ENCODE measurements around the gene KDM1A. TPM values are rescaled to one million over a fixed set of nuclear protein-coding genes. Genes with fewer than 3 reads are reported as not detected.

The KDM1A gene
- total RNA-seq, 2 experiments from 2014 or later: 55.2 to 57.0 TPM

DNA sequence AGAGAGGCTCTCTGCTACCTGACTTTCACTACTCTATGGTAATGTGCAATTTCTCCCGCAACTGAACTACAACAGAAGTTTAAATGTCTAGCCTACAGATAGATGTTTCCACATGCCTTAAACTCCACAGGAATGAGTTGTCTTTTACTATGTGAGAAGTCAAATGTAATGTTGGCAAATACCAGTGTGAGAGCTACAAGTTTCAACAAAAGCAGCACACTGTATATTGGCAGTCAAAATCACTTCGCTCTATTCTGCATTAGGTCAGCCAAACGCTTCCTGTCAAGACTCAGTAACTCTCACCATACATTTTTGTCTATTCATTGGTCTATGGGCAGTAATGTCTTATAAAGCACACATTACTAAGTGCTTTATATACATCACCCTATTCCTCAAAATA lies 107.5 kb downstream of the KDM1A start:
- POLR2A ChIA-PET: interaction anchor here (0.6 kb wide), 1 partner anchor 66 kb away, joined by 3 read pairs; no protein-coding TSS in a partner anchor
- no peaks in the 10 kb centered on the region for H3K9me3 Mint-ChIP-seq
- H3K4me1 Mint-ChIP-seq: peaks cover 24% of the 10 kb centered on the region
- H3K27ac Mint-ChIP-seq: no peak overlapping the region
- DNase-seq (no peak), ATAC-seq (ENCODE audit: low read depth) (no peak)
- no peak overlapping the region for H3K4me3 Mint-ChIP-seq
- peaks cover 5% of the 10 kb centered on the region for H3K36me3 Mint-ChIP-seq
- no peaks in the 10 kb centered on the region for H3K27me3 Mint-ChIP-seq

DNA sequence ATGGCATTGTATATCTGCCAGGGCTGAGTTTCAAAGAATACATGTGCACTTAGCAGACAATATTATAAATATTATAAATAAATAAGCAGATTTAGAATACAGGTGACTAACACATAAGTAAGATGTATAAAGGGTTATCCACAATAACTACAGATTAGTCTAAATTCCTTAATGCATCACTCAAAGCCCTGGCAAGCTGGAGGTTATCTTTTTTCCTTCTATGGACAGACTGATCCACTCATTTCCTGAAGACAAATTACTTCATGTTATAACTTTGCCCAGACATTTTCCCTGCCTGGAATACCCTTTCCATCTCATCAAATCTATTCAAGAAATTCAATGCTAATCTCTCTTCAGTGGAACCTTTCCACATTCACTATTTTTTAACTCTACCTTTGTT lies 110.6 kb downstream of the KDM1A start:
- ATAC-seq (ENCODE audit: low read depth): no peak
- no peak overlapping the region for H3K27ac Mint-ChIP-seq
- no peak for DNase-seq
- H3K4me3 Mint-ChIP-seq: no peak overlapping the region
- no peaks in the 10 kb centered on the region for H3K27me3 Mint-ChIP-seq
- peaks cover 14% of the 10 kb centered on the region for H3K4me1 Mint-ChIP-seq
- H3K9me3 Mint-ChIP-seq: no peaks in the 10 kb centered on the region
- POLR2A ChIA-PET: no interaction called here
- H3K36me3 Mint-ChIP-seq: peaks cover 5% of the 10 kb centered on the region

DNA sequence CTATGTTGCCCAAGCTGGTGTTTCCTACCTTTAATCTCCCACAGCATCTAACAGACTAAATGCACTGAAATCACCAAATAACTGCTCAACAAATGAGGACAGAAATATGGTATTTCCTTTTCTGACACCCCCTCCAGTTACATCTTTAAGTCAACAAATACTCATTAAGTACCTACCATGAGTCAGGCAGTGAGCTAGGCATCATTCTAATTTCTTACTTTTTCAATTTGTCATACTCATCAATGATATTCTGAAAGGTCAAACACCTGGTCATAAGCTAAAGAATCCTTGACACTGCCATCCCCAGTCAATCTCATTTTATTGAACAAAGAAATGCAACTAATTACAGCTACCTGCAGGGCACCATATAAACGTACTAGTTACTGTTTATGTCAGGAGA lies 112.8 kb downstream of the KDM1A start:
- ATAC-seq (ENCODE audit: low read depth): no peak
- no peak overlapping the region for H3K27ac Mint-ChIP-seq
- H3K27me3 Mint-ChIP-seq: no peaks in the 10 kb centered on the region
- POLR2A ChIA-PET: no interaction called here
- H3K4me3 Mint-ChIP-seq: no peak overlapping the region
- H3K4me1 Mint-ChIP-seq: peaks cover 5% of the 10 kb centered on the region
- DNase-seq: no peak
- peaks cover 5% of the 10 kb centered on the region for H3K36me3 Mint-ChIP-seq
- no peaks in the 10 kb centered on the region for H3K9me3 Mint-ChIP-seq

Small RNA genes lying within 50 kb of the gene (microRNA-seq; reads per million reads assigned to microRNA genes)
- not detected for gene MIR3115
- gene MIR4419A: not detected

Other genes starting within 250 kb of the KDM1A start
- not detected for gene LACTBL1, start 46.6 kb upstream of the KDM1A start, total RNA-seq
- gene TEX46, start 3.6 kb upstream of the KDM1A start, total RNA-seq: not detected
- gene LUZP1, start 149.4 kb downstream of the KDM1A start, total RNA-seq: 10 to 100 TPM; 18.4 to 19.1 TPM
- gene HTR1D, start 198.0 kb downstream of the KDM1A start, total RNA-seq: not detected